ENCODE measurements around the gene PDCD1.

GRCh38 chr2:241894056-241894641, 35.5 kb upstream of the PDCD1 start:
- TF ChIP-seq BCL11A (IDR thresholded peaks at IDR 0.05; ENCODE audit: low read depth, low read length) (no peak), PBX3 (IDR thresholded peaks at IDR 0.05; ENCODE audit: insufficient replicate concordance, low read depth, low read length) (no peak), TARDBP (IDR thresholded peaks at IDR 0.05; ENCODE audit: borderline replicate concordance) (no peak), CTCF (IDR thresholded peaks at IDR 0.05 in 2 of 3, conservative IDR thresholded peaks at IDR 0.05 in 1 of 3; ENCODE audit: control insufficient read depth in 2 of 3, extremely low read depth in 1 of 3, insufficient read depth in 1 of 3, low read depth in 3 of 3, low read length in 3 of 3) (no peak), SIX5 (IDR thresholded peaks at IDR 0.05; ENCODE audit: low read depth, low read length, severe bottlenecking) (no peak), SMC3 (IDR thresholded peaks at IDR 0.05; ENCODE audit: borderline replicate concordance, low read length) (no peak)
